GM12878 (cell line): ENCODE measurements around the gene DLX1. TPM values are rescaled to one million over a fixed set of nuclear protein-coding genes. Genes with fewer than 3 reads are reported as not detected.
A peak's percentile ranks its signal among the peaks of the same experiment; 100 is the strongest.

ENCODE experiments used
- BHLHE40 ChIP-seq, 2 experiments: fragments of 450-650 bp in 1 of 2; IDR thresholded peaks; 2 replicates each; pipeline ENCODE4 v1.6.1; 2011 to 2017; ENCODE audit warnings: low read depth in 2 of 2, borderline replicate concordance in 1 of 2, improper control_type of control experiment in 1 of 2, low read length in 1 of 2, mild to moderate bottlenecking in 1 of 2
- DPF2 ChIP-seq: fragments of 450-650 bp; IDR thresholded peaks from 2 replicates; pipeline ENCODE4 v1.6.1; 2017; ENCODE audit warnings: mild to moderate bottlenecking
- EP300 ChIP-seq, 2 experiments: fragments of 150-350 bp in 1 of 2; IDR thresholded peaks; 2 replicates each; pipeline ENCODE4 v1.6.1; 2011 to 2012; ENCODE audit warnings: low read depth in 2 of 2, low read length in 2 of 2, borderline replicate concordance in 1 of 2, improper control_type of control experiment in 1 of 2, inconsistent platforms in 1 of 2; ENCODE audit not compliant: control insufficient read depth in 1 of 2
- HDAC6 ChIP-seq: fragments of 200-600 bp; sonication (generic); IDR thresholded peaks from one replicate; pipeline ENCODE4 v1.8.0; 2017; ENCODE audit warnings: antibody characterized with exemption; ENCODE audit not compliant: unreplicated experiment
- HDGF ChIP-seq: fragments of 450-650 bp; IDR thresholded peaks from 2 replicates; pipeline ENCODE4 v1.6.1; 2016; ENCODE audit warnings: antibody characterized with exemption
- KLF5 ChIP-seq: fragments of 450-650 bp; IDR thresholded peaks from 2 replicates; pipeline ENCODE4 v1.6.1; 2014; ENCODE audit warnings: mild to moderate bottlenecking; ENCODE audit not compliant: partially characterized antibody
- MTA2 ChIP-seq: fragments of 450-650 bp; IDR thresholded peaks from 2 replicates; pipeline ENCODE4 v1.6.1; 2016; ENCODE audit warnings: low read depth, mild to moderate bottlenecking, moderate library complexity
- MYB ChIP-seq: fragments of 150-350 bp; IDR thresholded peaks from 2 replicates; pipeline ENCODE4 v1.6.1; 2014; ENCODE audit warnings: mild to moderate bottlenecking, low read depth, low read length, borderline replicate concordance
- NFYB ChIP-seq: IDR thresholded peaks from 2 replicates; pipeline ENCODE4 v1.6.1; 2011; ENCODE audit warnings: low read depth, mild to moderate bottlenecking, low read length, improper control_type of control experiment, moderate library complexity; ENCODE audit not compliant: insufficient read depth
- NR2F1 ChIP-seq: fragments of 450-650 bp; conservative IDR thresholded peaks from 2 replicates; pipeline ENCODE4 v1.6.1; 2017; ENCODE audit warnings: mild to moderate bottlenecking
- PAX8 ChIP-seq: fragments of 450-650 bp; IDR thresholded peaks from 2 replicates; pipeline ENCODE4 v1.6.1; 2017; ENCODE audit warnings: mild to moderate bottlenecking, moderate library complexity
- POLR2A ChIP-seq: IDR thresholded peaks from 2 replicates; pipeline ENCODE4 v1.6.1; 2011; ENCODE audit warnings: low read depth, mild to moderate bottlenecking, low read length
- RAD51 ChIP-seq: fragments of 450-650 bp; IDR thresholded peaks from 2 replicates; pipeline ENCODE4 v1.6.1; 2016; ENCODE audit warnings: moderate library complexity, mild to moderate bottlenecking, inconsistent platforms
- STAT1 ChIP-seq: fragments of 450-650 bp; conservative IDR thresholded peaks from 2 replicates; pipeline ENCODE4 v1.6.1; 2014; ENCODE audit warnings: antibody characterized with exemption, mild to moderate bottlenecking
- SUZ12 ChIP-seq: fragments of 200-600 bp; sonication (generic); IDR thresholded peaks from one replicate; pipeline ENCODE4 v1.6.1; 2018; ENCODE audit warnings: antibody characterized with exemption, mild to moderate bottlenecking; ENCODE audit not compliant: unreplicated experiment
- ZNF207 ChIP-seq: fragments of 450-650 bp; IDR thresholded peaks from 2 replicates; pipeline ENCODE4 v1.6.1; 2014; ENCODE audit warnings: antibody characterized with exemption, mild to moderate bottlenecking, borderline replicate concordance
- ZSCAN29 ChIP-seq: fragments of 450-650 bp; IDR thresholded peaks from 2 replicates; pipeline ENCODE4 v1.6.1; 2017; ENCODE audit warnings: mild to moderate bottlenecking, moderate library complexity
- polyA plus RNA-seq, 11 experiments: library from polyadenylated mRNA; depleted of rRNA in 4 of 11; unstranded in 6 of 11; stranded (reverse) in 5 of 11; fragments of >200 nt; fragmentation: Nextera tagmentation in 4 of 11; fragmentation: Illumina TruSeq in 1 of 11; extraction: Ambion mirVana in 4 of 11; extraction: Trizol in 1 of 11; gene quantifications; 1 replicate in 1 of 11; 2 replicates in 10 of 11; pipeline versions ENCODE4 v1.2.1 to v1.2.3, GENCODE V29; 2011 to 2016; ENCODE audit warnings: inconsistent platforms in 2 of 11, missing spikeins in 2 of 11, low read depth in 1 of 11
- total RNA-seq, 4 experiments: library from RNA; depleted of rRNA in 3 of 4; stranded (reverse); fragments of >200 nt in 3 of 4; fragmentation: Illumina TruSeq in 1 of 4; extraction: Trizol in 1 of 4; gene quantifications; 2 replicates each; pipeline versions ENCODE4 v1.2.1 to v1.2.3, GENCODE V29; 2013 to 2021
- TF ChIP-seq, protein P1 (sequence below): fragments of 450-650 bp; IDR thresholded peaks from 2 replicates; pipeline ENCODE4 v1.6.1; 2017; ENCODE audit warnings: mild to moderate bottlenecking, moderate library complexity
- TF ChIP-seq, protein P2 (sequence below): IDR thresholded peaks from 2 replicates; pipeline ENCODE4 v1.6.1; 2012; ENCODE audit warnings: mild to moderate bottlenecking, low read depth, low read length
- TF ChIP-seq, protein P3 (sequence below): IDR thresholded peaks from 2 replicates; pipeline ENCODE4 v1.6.1; 2011; ENCODE audit warnings: low read depth, mild to moderate bottlenecking, low read length, moderate library complexity, borderline replicate concordance; ENCODE audit errors: extremely low read depth

Gene DLX1
- total and polyA plus RNA-seq, 10 of the 15 experiments (the other 5 are each of a cell fraction or from before 2014, with no cell fraction given): 0.06 TPM; not detected in 9

DNA sequence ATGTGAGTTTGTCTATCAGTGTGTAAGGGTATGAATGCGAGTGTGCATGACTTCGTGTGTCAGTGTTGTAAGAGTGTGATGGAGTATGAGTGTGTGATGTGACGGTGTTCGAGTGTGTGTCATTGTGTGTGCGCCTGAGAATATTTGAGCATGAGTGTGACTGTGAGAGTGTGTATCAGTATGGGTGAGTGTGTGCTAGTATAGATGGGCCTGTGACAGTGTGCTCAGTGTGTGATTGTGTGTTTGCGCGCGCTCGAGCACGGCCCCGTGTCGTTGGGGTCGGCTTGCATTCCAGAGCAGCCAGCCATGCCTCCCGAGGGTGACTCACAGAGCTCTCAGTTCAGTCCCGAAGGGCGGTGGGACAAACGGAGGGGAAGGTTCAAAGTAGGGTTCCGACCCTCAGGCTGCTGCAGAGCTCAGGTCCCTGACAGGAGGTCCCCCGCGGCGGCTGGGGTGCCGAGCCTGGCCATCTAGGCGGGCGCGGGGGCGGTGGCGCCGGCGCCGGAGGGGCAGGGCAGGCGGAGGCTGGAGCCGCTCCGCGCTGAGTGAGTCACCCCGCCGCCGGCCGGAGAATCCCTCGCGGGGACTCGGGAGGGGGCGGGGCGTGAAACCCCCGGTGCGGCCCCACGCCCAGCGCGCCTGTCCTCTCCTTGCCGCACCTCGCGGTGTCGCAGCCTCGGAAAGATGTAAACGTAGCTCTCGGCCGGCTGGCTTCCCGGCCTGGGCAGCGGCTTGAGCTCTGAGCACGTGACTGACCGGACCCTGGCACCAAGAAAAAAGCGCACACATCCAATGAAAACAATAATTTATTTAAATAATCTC is 13.6 kb downstream of the DLX1 start (continued):
- TF ChIP-seq, protein P1, sequence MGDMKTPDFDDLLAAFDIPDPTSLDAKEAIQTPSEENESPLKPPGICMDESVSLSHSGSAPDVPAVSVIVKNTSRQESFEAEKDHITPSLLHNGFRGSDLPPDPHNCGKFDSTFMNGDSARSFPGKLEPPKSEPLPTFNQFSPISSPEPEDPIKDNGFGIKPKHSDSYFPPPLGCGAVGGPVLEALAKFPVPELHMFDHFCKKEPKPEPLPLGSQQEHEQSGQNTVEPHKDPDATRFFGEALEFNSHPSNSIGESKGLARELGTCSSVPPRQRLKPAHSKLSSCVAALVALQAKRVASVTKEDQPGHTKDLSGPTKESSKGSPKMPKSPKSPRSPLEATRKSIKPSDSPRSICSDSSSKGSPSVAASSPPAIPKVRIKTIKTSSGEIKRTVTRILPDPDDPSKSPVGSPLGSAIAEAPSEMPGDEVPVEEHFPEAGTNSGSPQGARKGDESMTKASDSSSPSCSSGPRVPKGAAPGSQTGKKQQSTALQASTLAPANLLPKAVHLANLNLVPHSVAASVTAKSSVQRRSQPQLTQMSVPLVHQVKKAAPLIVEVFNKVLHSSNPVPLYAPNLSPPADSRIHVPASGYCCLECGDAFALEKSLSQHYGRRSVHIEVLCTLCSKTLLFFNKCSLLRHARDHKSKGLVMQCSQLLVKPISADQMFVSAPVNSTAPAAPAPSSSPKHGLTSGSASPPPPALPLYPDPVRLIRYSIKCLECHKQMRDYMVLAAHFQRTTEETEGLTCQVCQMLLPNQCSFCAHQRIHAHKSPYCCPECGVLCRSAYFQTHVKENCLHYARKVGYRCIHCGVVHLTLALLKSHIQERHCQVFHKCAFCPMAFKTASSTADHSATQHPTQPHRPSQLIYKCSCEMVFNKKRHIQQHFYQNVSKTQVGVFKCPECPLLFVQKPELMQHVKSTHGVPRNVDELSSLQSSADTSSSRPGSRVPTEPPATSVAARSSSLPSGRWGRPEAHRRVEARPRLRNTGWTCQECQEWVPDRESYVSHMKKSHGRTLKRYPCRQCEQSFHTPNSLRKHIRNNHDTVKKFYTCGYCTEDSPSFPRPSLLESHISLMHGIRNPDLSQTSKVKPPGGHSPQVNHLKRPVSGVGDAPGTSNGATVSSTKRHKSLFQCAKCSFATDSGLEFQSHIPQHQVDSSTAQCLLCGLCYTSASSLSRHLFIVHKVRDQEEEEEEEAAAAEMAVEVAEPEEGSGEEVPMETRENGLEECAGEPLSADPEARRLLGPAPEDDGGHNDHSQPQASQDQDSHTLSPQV: no peak
- TF ChIP-seq HDAC6 (no peak), NFYB (no peak), KLF5 (no peak), ZSCAN29 (no peak), MTA2 (no peak), EP300 (IDR thresholded peaks at IDR 0.05; ENCODE audit: borderline replicate concordance in 1 of 2, control insufficient read depth in 1 of 2, low read depth in 2 of 2, low read length in 2 of 2) (no peak), DPF2 (peak; percentile 64; the same call in 1 of the 2 replicates), BHLHE40 (IDR thresholded peaks at IDR 0.05; ENCODE audit: borderline replicate concordance in 1 of 2, low read depth in 2 of 2, low read length in 1 of 2) (peak; percentile 42 to 79; a peak in 3 of 4 replicates), HDGF (peak; percentile 47; the same call in 1 of the 2 replicates), RAD51 (peak; percentile 57; the same call in 1 of the 2 replicates), SUZ12 (no peak), ZNF207 (no peak), NR2F1 (0 out of 2 replicates have a peak, but pooled peaks have one; percentile 38), PAX8 (no peak), POLR2A (no peak), STAT1 (no peak), MYB (no peak)
- TF ChIP-seq, protein P2, sequence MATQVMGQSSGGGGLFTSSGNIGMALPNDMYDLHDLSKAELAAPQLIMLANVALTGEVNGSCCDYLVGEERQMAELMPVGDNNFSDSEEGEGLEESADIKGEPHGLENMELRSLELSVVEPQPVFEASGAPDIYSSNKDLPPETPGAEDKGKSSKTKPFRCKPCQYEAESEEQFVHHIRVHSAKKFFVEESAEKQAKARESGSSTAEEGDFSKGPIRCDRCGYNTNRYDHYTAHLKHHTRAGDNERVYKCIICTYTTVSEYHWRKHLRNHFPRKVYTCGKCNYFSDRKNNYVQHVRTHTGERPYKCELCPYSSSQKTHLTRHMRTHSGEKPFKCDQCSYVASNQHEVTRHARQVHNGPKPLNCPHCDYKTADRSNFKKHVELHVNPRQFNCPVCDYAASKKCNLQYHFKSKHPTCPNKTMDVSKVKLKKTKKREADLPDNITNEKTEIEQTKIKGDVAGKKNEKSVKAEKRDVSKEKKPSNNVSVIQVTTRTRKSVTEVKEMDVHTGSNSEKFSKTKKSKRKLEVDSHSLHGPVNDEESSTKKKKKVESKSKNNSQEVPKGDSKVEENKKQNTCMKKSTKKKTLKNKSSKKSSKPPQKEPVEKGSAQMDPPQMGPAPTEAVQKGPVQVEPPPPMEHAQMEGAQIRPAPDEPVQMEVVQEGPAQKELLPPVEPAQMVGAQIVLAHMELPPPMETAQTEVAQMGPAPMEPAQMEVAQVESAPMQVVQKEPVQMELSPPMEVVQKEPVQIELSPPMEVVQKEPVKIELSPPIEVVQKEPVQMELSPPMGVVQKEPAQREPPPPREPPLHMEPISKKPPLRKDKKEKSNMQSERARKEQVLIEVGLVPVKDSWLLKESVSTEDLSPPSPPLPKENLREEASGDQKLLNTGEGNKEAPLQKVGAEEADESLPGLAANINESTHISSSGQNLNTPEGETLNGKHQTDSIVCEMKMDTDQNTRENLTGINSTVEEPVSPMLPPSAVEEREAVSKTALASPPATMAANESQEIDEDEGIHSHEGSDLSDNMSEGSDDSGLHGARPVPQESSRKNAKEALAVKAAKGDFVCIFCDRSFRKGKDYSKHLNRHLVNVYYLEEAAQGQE: no peak
- TF ChIP-seq, protein P3, sequence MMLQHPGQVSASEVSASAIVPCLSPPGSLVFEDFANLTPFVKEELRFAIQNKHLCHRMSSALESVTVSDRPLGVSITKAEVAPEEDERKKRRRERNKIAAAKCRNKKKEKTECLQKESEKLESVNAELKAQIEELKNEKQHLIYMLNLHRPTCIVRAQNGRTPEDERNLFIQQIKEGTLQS: no peak
